Activated CD8-positive, alpha-beta T cell treated with anti-CD3 and anti-CD28 coated beads for 36 hours (primary cell): ENCODE results near the gene FAM209A. TPM values are rescaled to one million over a fixed set of nuclear protein-coding genes. Genes with fewer than 3 reads are reported as not detected.
"Not testable (repeated sequence)": the region's sequence is repeated elsewhere in the genome, so short reads cannot be mapped to it uniquely, and the experiment has no call there.

Source experiments
- ATAC-seq: fragments of 200-7000 bp; cut with Tn5 transposase; one replicate; pipeline ENCODE4 v1.10.0; 2021; ENCODE audit warnings: mild to moderate bottlenecking, moderate library complexity
- CTCF ChIA-PET: fragments of 350-600 bp; sonication (Branson Sonifier 250); formaldehyde crosslinking; loops from one replicate; lab custom pipeline; 2021; ENCODE audit warnings: antibody characterized with exemption; lab: Charles Lee
- POLR2A ChIA-PET: fragments of 350-600 bp; sonication (Branson Sonifier 250); formaldehyde crosslinking; loops from one replicate; lab custom pipeline; 2021; ENCODE audit warnings: antibody characterized with exemption; lab: Charles Lee
- DNase-seq: peaks from one replicate; pipeline ENCODE4 v3.0.0-alpha.2; 2020
- H3K27ac Mint-ChIP-seq: one replicate; pipeline ENCODE4 v1.8.0; 2021; ENCODE audit warnings: mild to moderate bottlenecking, mixed read lengths
- H3K27me3 Mint-ChIP-seq: one replicate; pipeline ENCODE4 v1.8.0; 2021; ENCODE audit warnings: mixed read lengths
- H3K36me3 Mint-ChIP-seq: one replicate; pipeline ENCODE4 v1.8.0; 2021; ENCODE audit warnings: low read depth, mixed read lengths
- H3K4me1 Mint-ChIP-seq: one replicate; pipeline ENCODE4 v1.8.0; 2021; ENCODE audit warnings: low read depth, mixed read lengths
- H3K4me3 Mint-ChIP-seq: one replicate; pipeline ENCODE4 v1.8.0; 2021; ENCODE audit warnings: mild to moderate bottlenecking, moderate library complexity, mixed read lengths
- H3K9me3 Mint-ChIP-seq: one replicate; pipeline ENCODE4 v1.8.0; 2021; ENCODE audit warnings: mixed read lengths
- CTCF ChIP-seq: fragments of 200-600 bp; IDR thresholded peaks from one replicate; pipeline ENCODE4 v1.8.0; 2022; ENCODE audit warnings: antibody characterized with exemption, mild to moderate bottlenecking
- intact Hi-C: fragments of 100-400 bp; cut with micrococcal nuclease; formaldehyde crosslinking; loops from one replicate; pipeline ENCODE4 v1.10.0; 2022
- total RNA-seq, 2 experiments: library from RNA; stranded (reverse); gene quantifications; one replicate each; pipeline ENCODE4 v1.2.3, GENCODE V29; 2021

FAM209A gene
- total RNA-seq, 2 experiments from 2014 or later = 0.83 to 1.1 TPM

GRCh38 chr20:56518126-56518525, 6.4 kb upstream of the FAM209A start:
- Mint-ChIP-seq H3K4me1 (no peaks in the 10 kb centered on the region), H3K27me3 (no peaks in the 10 kb centered on the region), H3K4me3 (no peak overlapping the region), H3K36me3 (peaks cover 59% of the 10 kb centered on the region), H3K27ac (no peak overlapping the region), H3K9me3 (peaks cover 21% of the 10 kb centered on the region)
- ATAC-seq (no peak), DNase-seq (no peak)
- ChIA-PET CTCF (no interaction called here), POLR2A (no interaction called here)
- intact Hi-C loops = no loop called here
- no peak for TF ChIP-seq CTCF

DNA sequence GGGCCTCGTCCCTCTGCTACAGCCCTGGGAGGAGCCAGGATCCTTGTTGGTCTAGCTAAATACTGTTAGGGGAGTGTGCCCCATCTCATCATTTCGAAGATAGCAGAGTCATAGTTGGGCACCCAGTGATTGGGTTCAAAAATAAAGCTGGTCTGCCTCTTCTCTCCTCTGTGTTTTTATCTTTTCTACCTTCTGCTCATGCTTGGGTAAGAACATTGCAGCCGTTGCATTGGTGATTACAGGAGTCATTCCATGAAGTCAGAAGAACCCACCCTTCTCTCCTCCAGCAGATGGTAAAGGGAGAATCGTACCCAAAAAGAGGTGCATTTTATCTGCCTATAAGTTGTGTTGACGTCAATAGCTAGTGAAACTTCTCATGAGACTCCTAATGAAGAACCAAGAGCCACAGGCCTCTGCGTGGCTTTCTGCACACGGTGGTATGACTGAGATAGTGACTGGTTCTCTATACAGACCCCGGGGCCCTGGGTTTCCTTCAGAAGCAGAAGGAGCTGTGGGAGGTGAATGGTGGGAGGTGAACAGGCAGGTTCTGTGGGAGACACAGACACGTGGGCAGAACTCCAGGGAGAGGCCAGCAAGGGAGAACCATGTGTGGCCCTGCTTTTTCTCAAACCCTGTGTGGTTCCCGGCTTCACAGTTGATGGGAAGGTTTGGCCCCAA, 5.7 kb upstream of the FAM209A start:
- H3K36me3 Mint-ChIP-seq = peaks cover 58% of the 10 kb centered on the region
- DNase-seq = no peak
- no peak overlapping the region for H3K27ac Mint-ChIP-seq
- ATAC-seq = no peak
- intact Hi-C loops = no loop called here
- H3K27me3 Mint-ChIP-seq = no peaks in the 10 kb centered on the region
- CTCF ChIA-PET = no interaction called here
- POLR2A ChIA-PET = no interaction called here
- no peaks in the 10 kb centered on the region for H3K4me1 Mint-ChIP-seq
- no peak for TF ChIP-seq CTCF
- H3K4me3 Mint-ChIP-seq = no peak overlapping the region
- peaks cover 21% of the 10 kb centered on the region for H3K9me3 Mint-ChIP-seq

GRCh38 chr20:56519551-56519950, 5.0 kb upstream of the FAM209A start:
- intact Hi-C loops = no loop called here
- POLR2A ChIA-PET = no interaction called here
- peaks cover 58% of the 10 kb centered on the region for H3K36me3 Mint-ChIP-seq
- no peak overlapping the region for H3K4me3 Mint-ChIP-seq
- H3K9me3 Mint-ChIP-seq = peaks cover 21% of the 10 kb centered on the region
- no peak for TF ChIP-seq CTCF
- CTCF ChIA-PET = no interaction called here
- H3K4me1 Mint-ChIP-seq = no peaks in the 10 kb centered on the region
- no peak overlapping the region for H3K27ac Mint-ChIP-seq
- no peaks in the 10 kb centered on the region for H3K27me3 Mint-ChIP-seq
- no peak for ATAC-seq
- no peak for DNase-seq

GRCh38 chr20:56520180-56520579, 4.4 kb upstream of the FAM209A start:
- peaks cover 21% of the 10 kb centered on the region for H3K9me3 Mint-ChIP-seq
- no peaks in the 10 kb centered on the region for H3K4me1 Mint-ChIP-seq
- intact Hi-C loops = no loop called here
- no peak overlapping the region for H3K4me3 Mint-ChIP-seq
- no peak for TF ChIP-seq CTCF
- no peaks in the 10 kb centered on the region for H3K27me3 Mint-ChIP-seq
- H3K36me3 Mint-ChIP-seq = peaks cover 58% of the 10 kb centered on the region
- ChIA-PET POLR2A (no interaction called here), CTCF (interaction anchor here (1.0 kb wide), 1 partner anchor 31 kb away, joined by 4 read pairs; no protein-coding TSS in a partner anchor)
- ATAC-seq (no peak), DNase-seq (no peak)
- H3K27ac Mint-ChIP-seq = no peak overlapping the region

DNA sequence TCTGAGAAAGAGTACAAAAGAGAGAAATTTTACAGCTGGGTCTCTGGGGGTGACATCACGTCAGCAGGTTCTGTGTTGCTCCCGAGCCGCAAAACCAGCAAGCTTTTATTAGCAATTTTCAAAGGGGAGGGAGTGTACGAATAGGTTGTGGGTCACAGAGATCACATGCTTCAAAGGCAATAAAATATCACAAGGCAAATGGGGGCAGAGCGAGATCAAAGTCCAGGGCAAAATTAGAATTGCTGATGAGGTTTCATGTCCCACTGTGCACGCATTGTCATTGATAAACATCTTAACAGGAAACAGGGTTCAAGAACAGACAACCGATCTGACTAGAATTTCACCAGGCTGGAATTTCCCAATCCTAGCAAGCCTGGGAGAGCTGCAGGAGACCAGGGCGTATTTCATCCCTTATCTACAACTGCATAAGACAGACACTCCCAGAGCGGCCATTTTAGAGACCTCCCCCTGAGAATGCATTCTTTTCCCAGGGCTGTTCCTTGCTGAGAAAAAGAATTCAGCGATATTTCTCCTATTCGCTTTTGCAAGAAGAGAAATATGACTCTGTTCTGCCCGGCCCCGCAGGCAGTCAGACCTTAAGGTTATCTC, 3.7 kb upstream of the FAM209A start:
- CTCF ChIA-PET = interaction anchor here (1.0 kb wide), 1 partner anchor 30 kb away, joined by 4 read pairs; no protein-coding TSS in a partner anchor
- H3K27me3 Mint-ChIP-seq, intact Hi-C loops, ATAC-seq, POLR2A ChIA-PET, DNase-seq, H3K4me3 Mint-ChIP-seq, H3K27ac Mint-ChIP-seq, H3K4me1 Mint-ChIP-seq: not testable (repeated sequence)
- Mint-ChIP-seq H3K36me3 (peaks cover 58% of the 10 kb centered on the region), H3K9me3 (peaks cover 21% of the 10 kb centered on the region)
